PC-3 (cell line): ENCODE measurements around the gene MKX. TPM values are rescaled to one million over a fixed set of nuclear protein-coding genes. Genes with fewer than 3 reads are reported as not detected.

ENCODE experiments used
- ATAC-seq: fragments of 200-7000 bp; cut with Tn5 transposase; 2 replicates; pipeline ENCODE4 v1.9.1; 2020; ENCODE audit warnings: mild to moderate bottlenecking, moderate library complexity
- BruUV-seq: library from RNA; stranded (reverse); fragments of 400-500 nt; replicated peaks from 2 replicates; lab custom pipeline; 2021; lab: Mats Ljungman, UMichigan
- CTCF ChIA-PET: fragments of 300-600 bp; sonication (Branson Sonifier 250); formaldehyde crosslinking; loops from one replicate; lab custom pipeline; 2022; ENCODE audit warnings: antibody characterized with exemption; lab: Charles Lee
- POLR2A ChIA-PET: fragments of 300-600 bp; sonication (Branson Sonifier 250); formaldehyde crosslinking; loops from one replicate; lab custom pipeline; 2022; ENCODE audit warnings: antibody characterized with exemption; ENCODE audit not compliant: unreplicated experiment; lab: Charles Lee
- DNase-seq: peaks from one replicate; pipeline ENCODE4 v3.0.0-alpha.2; 2015
- H2AFZ ChIP-seq: fragments of 300-600 bp; sonication (generic); 2 replicates; pipeline ENCODE4 v1.6.0; 2016; ENCODE audit warnings: antibody characterized with exemption, low read length
- H3F3A ChIP-seq: fragments of 300-600 bp; sonication (generic); one replicate; pipeline ENCODE4 v1.6.0; 2017; ENCODE audit warnings: antibody characterized with exemption, low read length, control low read depth, mild to moderate bottlenecking; ENCODE audit not compliant: unreplicated experiment
- H3K27ac ChIP-seq: fragments of 300-600 bp; sonication (generic); 2 replicates; pipeline ENCODE4 v1.5.1; 2016; ENCODE audit warnings: mild to moderate bottlenecking, low read length
- H3K27me3 ChIP-seq: fragments of 300-600 bp; sonication (generic); 2 replicates; pipeline ENCODE4 v1.6.1; 2016; ENCODE audit warnings: low read length, mixed read lengths
- H3K36me3 ChIP-seq: fragments of 300-600 bp; sonication (generic); 2 replicates; pipeline ENCODE4 v1.6.1; 2016; ENCODE audit warnings: low read depth, mixed run types, low read length, mixed read lengths
- H3K4me1 ChIP-seq: fragments of 300-600 bp; sonication (generic); 2 replicates; pipeline ENCODE4 v1.5.1; 2016; ENCODE audit warnings: low read length; ENCODE audit not compliant: insufficient read depth
- H3K4me2 ChIP-seq: fragments of 300-600 bp; sonication (generic); 2 replicates; pipeline ENCODE4 v1.6.0; 2016; ENCODE audit warnings: low read length
- H3K4me3 ChIP-seq: fragments of 300-600 bp; sonication (generic); 2 replicates; pipeline ENCODE4 v1.5.1; 2016; ENCODE audit warnings: mild to moderate bottlenecking, low read length, mixed read lengths
- H3K79me2 ChIP-seq: fragments of 300-600 bp; sonication (generic); 2 replicates; pipeline ENCODE4 v1.6.1; 2017; ENCODE audit warnings: low read length, mixed read lengths
- H3K9ac ChIP-seq: fragments of 300-600 bp; sonication (generic); 2 replicates; pipeline ENCODE4 v1.6.0; 2016; ENCODE audit warnings: mild to moderate bottlenecking, low read length
- H3K9me2 ChIP-seq: fragments of 300-600 bp; sonication (generic); replicated peaks from 2 replicates; pipeline ENCODE4 v1.6.1; 2016; ENCODE audit warnings: mixed run types, low read length, mixed read lengths
- H3K9me3 ChIP-seq: fragments of 300-600 bp; sonication (generic); 2 replicates; pipeline ENCODE4 v1.6.1; 2016; ENCODE audit warnings: low read length, mixed read lengths
- H4K20me1 ChIP-seq: fragments of 300-600 bp; sonication (generic); 2 replicates; pipeline ENCODE4 v1.6.1; 2016; ENCODE audit warnings: low read length, mixed read lengths
- CTCF ChIP-seq: fragments of 300-600 bp; sonication (generic); conservative IDR thresholded peaks from 2 replicates; pipeline ENCODE4 v1.5.1; 2017; ENCODE audit warnings: antibody characterized with exemption, low read depth, mild to moderate bottlenecking, low read length
- EZH2 ChIP-seq: fragments of 300-600 bp; sonication (generic); IDR thresholded peaks from one replicate; pipeline ENCODE4 v1.6.1; 2017; ENCODE audit warnings: antibody characterized with exemption, mild to moderate bottlenecking, low read length; ENCODE audit not compliant: unreplicated experiment
- EZH2phosphoT487 ChIP-seq: fragments of 300-600 bp; sonication (generic); IDR thresholded peaks from 2 replicates; pipeline ENCODE4 v1.6.1; 2018; ENCODE audit warnings: mild to moderate bottlenecking, antibody characterized with exemption, low read length, borderline replicate concordance
- intact Hi-C: fragments of 100-400 bp; cut with micrococcal nuclease; formaldehyde crosslinking; loops from 2 replicates; pipeline ENCODE4 v1.9.0; 2023
- total RNA-seq: library from RNA; depleted of rRNA; stranded (reverse); fragments of >200 nt; gene quantifications from 2 replicates; pipeline ENCODE4 v1.2.3, GENCODE V29; 2014

Gene MKX
- total RNA-seq, 1 experiment from 2014 or later: 3.5 TPM

- Histone ChIP-seq H3K9me2 (no peaks in the 10 kb centered on the region), H3K4me1 (no peaks in the 10 kb centered on the region), H3K27me3 (no peaks in the 10 kb centered on the region), H4K20me1 (no peaks in the 10 kb centered on the region), H3F3A (no peaks in the 10 kb centered on the region), H2AFZ (no peak overlapping the region), H3K79me2 (no peaks in the 10 kb centered on the region), H3K4me2 (no peak overlapping the region), H3K9ac (no peak overlapping the region), H3K9me3 (no peaks in the 10 kb centered on the region), H3K36me3 (no peaks in the 10 kb centered on the region), H3K27ac (no peak overlapping the region), H3K4me3 (no peak overlapping the region)
- DNase-seq (no peak), ATAC-seq (no peak)
- ChIA-PET POLR2A (no interaction called here), CTCF (no interaction called here)
- no peak for TF ChIP-seq EZH2phosphoT487
- TF ChIP-seq CTCF: no peak
- no peak for TF ChIP-seq EZH2
- BruUV-seq: no TSS peak
- intact Hi-C loops: no loop called here
These were observed 109.8 kb downstream of the MKX start for GRCh38 chr10:27635699-27636270.

- CTCF ChIA-PET: no interaction called here
- H3K9ac ChIP-seq: no peak overlapping the region
- no peaks in the 10 kb centered on the region for H3K27me3 ChIP-seq
- H3K36me3 ChIP-seq: no peaks in the 10 kb centered on the region
- H3K4me3 ChIP-seq: no peak overlapping the region
- no peaks in the 10 kb centered on the region for H3K9me3 ChIP-seq
- no peaks in the 10 kb centered on the region for H3K4me1 ChIP-seq
- no peaks in the 10 kb centered on the region for H4K20me1 ChIP-seq
- TF ChIP-seq EZH2phosphoT487: no peak
- no peak for TF ChIP-seq CTCF
- BruUV-seq: no TSS peak
- POLR2A ChIA-PET: no interaction called here
- H3F3A ChIP-seq: no peaks in the 10 kb centered on the region
- intact Hi-C loops: no loop called here
- DNase-seq (no peak), ATAC-seq (no peak)
- H3K79me2 ChIP-seq: no peaks in the 10 kb centered on the region
- no peak overlapping the region for H2AFZ ChIP-seq
- no peak overlapping the region for H3K4me2 ChIP-seq
- H3K9me2 ChIP-seq: no peaks in the 10 kb centered on the region
- H3K27ac ChIP-seq: no peak overlapping the region
These were observed 110.3 kb downstream of the MKX start for GRCh38 chr10:27635290-27635689.

- H3K4me3 ChIP-seq: no peak overlapping the region
- no peaks in the 10 kb centered on the region for H3K4me1 ChIP-seq
- no peak overlapping the region for H2AFZ ChIP-seq
- ATAC-seq: no peak
- peaks cover 12% of the 10 kb centered on the region; the same call in 1 of the 2 replicates for H3K27me3 ChIP-seq
- POLR2A ChIA-PET: interaction anchor here (0.6 kb wide), 1 partner anchor 150 kb away, joined by 5 read pairs; no protein-coding TSS in a partner anchor
- no TSS peak for BruUV-seq
- H3K27ac ChIP-seq: no peak overlapping the region
- no peaks in the 10 kb centered on the region for H4K20me1 ChIP-seq
- intact Hi-C loops: no loop called here
- H3K9me2 ChIP-seq: no peaks in the 10 kb centered on the region
- TF ChIP-seq EZH2phosphoT487 (no peak), CTCF (no peak), EZH2 (no peak)
- no peak for DNase-seq
- no peaks in the 10 kb centered on the region for H3K79me2 ChIP-seq
- no peaks in the 10 kb centered on the region for H3K9me3 ChIP-seq
- H3K36me3 ChIP-seq: no peaks in the 10 kb centered on the region
- no peak overlapping the region for H3K4me2 ChIP-seq
- H3F3A ChIP-seq: no peaks in the 10 kb centered on the region
- CTCF ChIA-PET: no interaction called here
- H3K9ac ChIP-seq: no peak overlapping the region
These were observed 117.0 kb downstream of the MKX start for GRCh38 chr10:27628621-27629020.
